Activated CD8-positive, alpha-beta memory T cell treated with anti-CD3 and anti-CD28 coated beads, Interleukin-2, amount 50 U/mL, for 1 hour (primary cell): ENCODE results near the gene MC1R.

ENCODE experiments used
- DNase-seq: peaks from one replicate; pipeline ENCODE4 v3.0.0-alpha.2; 2020; ENCODE audit errors: extremely low read depth

Gene MC1R

GRCh38 chr16:89895482-89896250 is 23.0 kb upstream of the MC1R start:
- DNase-seq, result no peak

DNA sequence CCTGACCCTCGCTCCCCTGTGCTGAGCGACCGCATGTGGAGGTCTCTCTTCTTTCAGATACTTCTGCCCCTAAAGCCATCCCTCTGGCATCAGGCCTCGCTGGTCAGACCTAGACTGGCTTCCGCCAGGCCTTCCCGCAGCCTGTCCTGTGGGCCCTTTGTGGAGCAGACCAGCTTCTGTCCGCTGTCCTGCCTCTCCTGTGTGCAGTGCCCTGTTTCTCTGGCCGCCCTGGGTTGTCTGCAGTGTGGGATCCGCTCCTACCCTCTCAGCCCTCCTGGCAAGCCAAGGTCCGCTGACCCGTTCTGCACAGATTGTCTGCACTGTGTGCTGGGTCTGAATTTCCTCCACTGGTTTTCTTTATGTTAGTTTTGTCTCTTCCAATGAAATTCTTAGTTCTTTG is 21.5 kb upstream of the MC1R start:
- no peak for DNase-seq

DNA sequence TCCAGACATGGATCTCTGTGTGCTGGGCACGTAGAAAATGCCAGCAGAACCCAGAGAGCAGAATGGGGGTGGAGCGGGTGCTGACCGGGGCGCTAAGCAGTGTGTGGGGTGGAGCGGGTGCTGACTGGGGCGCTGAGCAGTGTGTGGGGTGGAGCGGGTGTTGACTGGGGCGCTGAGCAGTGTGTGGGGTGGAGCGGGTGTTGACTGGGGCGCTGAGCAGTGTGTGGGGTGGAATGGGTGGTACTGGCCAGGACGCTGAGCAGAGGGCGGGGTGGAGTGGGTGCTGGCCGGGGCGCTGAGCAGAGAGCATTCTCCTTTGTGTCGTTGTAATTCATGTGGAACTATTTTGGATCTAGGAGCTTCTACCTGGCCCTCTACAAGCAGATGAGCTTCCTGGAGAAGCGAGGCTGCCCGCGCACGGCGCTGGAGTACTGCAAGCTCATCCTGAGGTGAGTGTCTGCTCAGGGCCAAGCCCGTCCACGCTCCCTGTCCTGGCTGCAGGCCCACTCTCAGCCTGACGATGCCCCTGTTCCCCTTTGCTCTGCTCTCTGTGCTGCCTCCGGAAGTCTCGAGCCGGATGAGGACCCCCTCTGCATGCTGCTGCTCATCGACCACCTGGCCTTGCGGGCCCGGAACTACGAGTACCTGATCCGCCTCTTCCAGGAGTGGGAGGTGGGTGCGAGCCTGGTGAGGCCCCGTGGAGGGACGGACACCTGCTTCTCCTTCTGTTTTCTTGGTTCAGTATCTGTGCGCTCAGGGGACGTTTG is 20.3 kb upstream of the MC1R start:
- DNase-seq, result no peak

DNA sequence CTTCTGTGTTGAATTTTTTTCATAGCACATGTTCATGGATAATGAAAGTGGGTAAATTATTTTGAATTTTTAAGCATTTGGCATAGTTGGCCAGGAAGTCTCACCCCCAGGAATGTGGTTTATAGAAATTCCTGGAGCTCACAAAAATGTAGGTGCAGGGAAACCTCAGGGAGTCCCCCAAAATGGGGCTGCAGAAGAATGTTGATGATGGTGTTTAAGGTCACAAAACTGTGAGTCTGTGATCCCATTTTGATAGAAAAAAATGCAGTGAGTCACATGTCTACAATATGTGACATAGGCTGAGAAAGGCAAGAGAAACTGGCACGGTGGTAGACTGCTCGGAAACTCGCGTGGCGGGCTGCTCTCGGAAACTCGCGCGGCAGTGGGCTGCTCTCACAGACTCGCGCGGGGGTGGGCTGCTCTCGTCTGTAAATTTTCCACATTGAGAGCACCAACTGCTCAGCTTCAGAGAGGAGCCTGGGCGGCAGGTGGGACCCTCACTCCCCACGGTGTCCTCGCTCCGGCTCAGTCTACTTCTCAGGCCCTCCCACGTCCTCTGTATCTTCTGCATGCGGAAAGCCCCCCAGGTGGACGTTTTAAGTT is 18.7 kb upstream of the MC1R start:
- DNase-seq, result no peak

DNA sequence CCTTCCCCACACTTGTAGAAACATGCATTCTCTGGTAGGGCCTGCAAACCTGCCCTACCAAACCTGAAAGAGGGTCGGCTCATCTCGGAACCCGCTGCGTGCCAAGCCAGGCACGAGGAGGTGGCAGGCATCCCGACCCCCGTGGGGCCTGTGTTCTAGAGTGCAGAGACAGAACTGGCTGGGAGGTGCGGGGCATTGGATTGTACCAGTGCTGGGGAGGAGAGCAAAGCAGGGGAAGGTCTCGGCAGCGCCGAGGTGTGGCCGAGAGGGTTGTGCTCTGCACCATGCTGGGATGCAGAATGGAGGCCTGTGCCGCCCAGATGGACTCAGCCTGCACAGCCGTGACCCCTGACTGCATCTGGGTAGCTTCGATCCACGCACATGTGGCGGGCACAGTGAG is 17.8 kb upstream of the MC1R start:
- no peak for DNase-seq

- no peak for DNase-seq
Observed at GRCh38 chr16:89902980-89903379, 15.7 kb upstream of the MC1R start.

- DNase-seq, result no peak
Observed at GRCh38 chr16:89903908-89904515, 14.7 kb upstream of the MC1R start.

GRCh38 chr16:89904606-89905510 is 13.8 kb upstream of the MC1R start:
- no peak for DNase-seq

- DNase-seq, result no peak
Observed at GRCh38 chr16:89905511-89906139, 13.0 kb upstream of the MC1R start.

DNA sequence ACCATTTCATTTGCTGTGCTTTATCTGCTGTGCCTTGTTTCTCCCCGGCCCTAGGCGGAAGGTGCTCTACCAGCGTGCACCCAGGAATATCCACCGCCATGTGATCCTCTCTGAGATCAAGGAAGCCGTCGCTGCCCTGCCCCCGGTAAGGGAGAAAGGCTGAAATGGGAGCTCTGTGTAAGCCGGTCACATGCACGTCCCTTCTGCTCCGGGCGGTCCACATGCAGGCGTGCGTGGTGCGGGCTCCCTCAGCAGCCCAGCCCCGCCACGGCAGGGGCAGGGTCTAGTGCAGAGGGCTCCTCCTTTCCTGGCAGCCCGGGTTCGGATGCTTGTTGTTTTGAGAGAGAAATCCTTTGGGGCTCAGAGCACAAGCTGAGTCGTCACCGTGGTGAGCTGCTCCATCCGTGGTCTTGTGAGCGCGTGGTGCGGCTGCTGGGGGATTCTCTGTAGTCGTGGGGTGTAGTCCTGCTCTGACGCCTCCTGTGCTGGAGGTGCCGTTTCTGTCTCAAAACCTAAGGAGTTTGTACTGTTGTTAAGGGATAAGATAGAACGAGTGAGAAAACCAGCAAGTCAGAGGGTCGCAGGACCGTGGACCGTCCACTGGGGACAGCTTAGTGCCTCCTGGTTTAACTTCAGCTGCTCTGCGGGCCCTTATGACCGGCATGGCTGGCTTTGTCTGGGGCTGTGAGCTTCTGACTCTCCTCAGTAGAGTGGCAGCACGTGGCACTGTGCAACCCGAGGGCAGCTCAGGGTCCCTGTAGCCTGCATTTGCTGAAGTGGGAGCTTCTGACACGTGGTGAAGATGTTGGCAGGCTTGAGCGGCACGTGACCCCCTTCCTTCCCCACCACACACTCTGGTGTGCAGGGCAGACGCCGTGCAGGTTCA is 12.3 kb upstream of the MC1R start:
- DNase-seq, result no peak

- DNase-seq, result no peak
Observed at GRCh38 chr16:89907055-89907814, 11.4 kb upstream of the MC1R start.

GRCh38 chr16:89908236-89908635 is 10.4 kb upstream of the MC1R start:
- no peak for DNase-seq

- no peak for DNase-seq
Observed at GRCh38 chr16:89909777-89910716, 8.6 kb upstream of the MC1R start.

GRCh38 chr16:89910717-89911354 is 7.8 kb upstream of the MC1R start:
- DNase-seq, result no peak

DNA sequence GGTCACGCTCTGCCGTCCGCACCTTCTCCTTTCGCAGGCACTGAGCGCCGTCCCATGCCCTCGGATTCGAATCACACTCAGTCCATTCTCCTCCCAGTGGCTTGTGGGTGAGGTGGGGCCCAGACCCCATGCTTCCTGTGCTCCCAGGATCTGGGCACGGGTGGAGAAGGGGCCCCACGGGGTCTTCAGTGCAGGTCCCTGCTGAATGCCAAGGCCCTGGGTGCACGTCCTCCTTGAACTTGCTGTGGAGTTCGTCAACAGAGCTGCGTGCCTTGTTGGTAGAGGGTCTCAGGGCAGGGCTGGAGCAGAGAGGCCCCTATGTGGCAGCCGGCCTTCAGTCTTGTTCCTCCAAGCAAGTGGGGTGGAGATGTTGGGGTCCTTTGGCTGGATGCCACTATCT is 7.3 kb upstream of the MC1R start:
- DNase-seq, result no peak

DNA sequence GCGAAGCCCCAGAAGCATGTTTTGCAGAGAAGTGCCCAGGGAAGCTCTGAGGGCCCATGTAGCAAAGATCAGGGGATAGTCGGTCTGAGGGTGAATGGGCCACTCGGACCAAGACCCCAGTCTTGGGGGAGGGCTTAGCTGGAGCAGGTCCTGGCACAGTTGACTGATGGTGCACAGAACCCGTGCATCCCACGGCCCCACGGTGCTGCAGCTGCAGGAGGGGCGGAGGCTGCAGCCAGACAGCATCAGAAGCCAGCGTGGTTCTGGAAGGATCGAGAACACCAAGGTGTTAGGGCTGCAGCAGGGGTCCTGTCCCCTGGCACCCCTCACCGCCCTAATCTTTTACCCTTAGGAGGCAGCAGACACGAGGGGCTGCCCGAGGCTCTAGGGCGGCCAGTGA is 6.5 kb upstream of the MC1R start:
- DNase-seq, result no peak

DNA sequence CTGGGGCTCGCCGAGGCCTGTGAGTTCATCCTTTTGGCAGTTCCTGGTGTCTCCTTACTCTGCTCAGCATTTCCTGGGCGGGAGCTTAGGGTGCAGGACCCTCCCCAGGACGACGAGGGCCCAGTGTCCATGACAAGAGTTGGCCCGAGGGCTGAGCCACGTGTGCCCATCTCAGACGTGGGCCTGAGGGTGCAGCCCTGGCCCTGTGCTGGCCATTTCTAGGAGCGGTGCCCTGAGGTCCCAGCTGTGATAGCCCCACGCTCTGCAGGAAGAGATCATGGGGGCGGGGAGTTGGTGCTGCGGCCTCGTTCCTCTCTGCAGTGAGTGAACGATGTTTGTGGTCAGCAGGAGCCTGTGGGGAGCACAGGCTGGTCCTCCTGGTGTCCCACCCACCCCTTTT is 6.0 kb upstream of the MC1R start:
- no peak for DNase-seq
